Breast epithelium (tissue), 4 donors: ENCODE results near the gene HTRA3. TPM values are rescaled to one million over a fixed set of nuclear protein-coding genes. Genes with fewer than 3 reads are reported as not detected.
A peak's percentile ranks its signal among the peaks of the same experiment; 100 is the strongest.

Experiments
- DNase-seq, 2 donors: peaks; one replicate each; pipeline ENCODE4 v3.0.0-alpha.2; 2019; ENCODE audit warnings: low spot score in 2 of 2
- H3K27ac ChIP-seq, 2 donors: fragments of 200-600 bp; sonication (generic) in 1 of 2; one replicate each; pipeline ENCODE4 v1.5.1; 2016 to 2019; ENCODE audit warnings: mild to moderate bottlenecking in 1 of 2
- H3K27me3 ChIP-seq, 2 donors: fragments of 200-600 bp; sonication (generic) in 1 of 2; one replicate each; pipeline versions ENCODE4 v1.5.1 to v1.6.0; 2017 to 2019; ENCODE audit warnings: control low read depth in 1 of 2, mild to moderate bottlenecking in 1 of 2
- H3K36me3 ChIP-seq: fragments of 200-600 bp; one replicate; pipeline ENCODE4 v1.5.1; 2019
- H3K4me1 ChIP-seq, 2 donors: fragments of 200-600 bp; sonication (generic); one replicate each; pipeline ENCODE4 v1.5.1; 2016 to 2019; ENCODE audit warnings: control low read depth in 1 of 2
- H3K4me3 ChIP-seq, 3 donors: fragments of 200-600 bp; sonication (generic); 1 replicate in 2 of 3; 2 replicates in 1 of 3; pipeline ENCODE4 v1.5.1; 2016 to 2019; ENCODE audit warnings: mild to moderate bottlenecking in 3 of 3, moderate library complexity in 2 of 3
- H3K9me3 ChIP-seq, 2 donors: fragments of 200-600 bp; sonication (generic) in 1 of 2; one replicate each; pipeline ENCODE4 v1.5.1; 2016 to 2019; ENCODE audit warnings: control low read depth in 1 of 2
- CTCF ChIP-seq, 3 donors: fragments of 450-650 bp; IDR thresholded peaks; one replicate each; pipeline ENCODE4 v1.5.1; 2016 to 2017; ENCODE audit warnings: antibody characterized with exemption in 3 of 3, mild to moderate bottlenecking in 3 of 3, moderate library complexity in 3 of 3
- POLR2A ChIP-seq: fragments of 450-650 bp; IDR thresholded peaks from one replicate; pipeline ENCODE4 v1.6.1; 2016; ENCODE audit warnings: antibody characterized with exemption, mild to moderate bottlenecking, moderate library complexity
- POLR2AphosphoS5 ChIP-seq, 3 donors: sonication (generic); formaldehyde crosslinking; IDR thresholded peaks; one replicate each; pipeline ENCODE4 v1.6.1; 2017; ENCODE audit warnings: antibody characterized with exemption in 3 of 3
- intact Hi-C: fragments of 100-400 bp; cut with DNase I; formaldehyde crosslinking; loops from one replicate; pipeline ENCODE4 v1.15.1; 2023; ENCODE audit warnings: low total_unique reads
- total RNA-seq, 3 donors: library from RNA; depleted of rRNA; stranded (reverse); fragments of >200 nt; gene quantifications; one replicate each; pipeline ENCODE4 v1.1.0, GENCODE V29; 2016

Gene HTRA3
- total RNA-seq, 3 donors from 2014 or later = 8.5 to 53.9 (median 19.7) TPM

DNA sequence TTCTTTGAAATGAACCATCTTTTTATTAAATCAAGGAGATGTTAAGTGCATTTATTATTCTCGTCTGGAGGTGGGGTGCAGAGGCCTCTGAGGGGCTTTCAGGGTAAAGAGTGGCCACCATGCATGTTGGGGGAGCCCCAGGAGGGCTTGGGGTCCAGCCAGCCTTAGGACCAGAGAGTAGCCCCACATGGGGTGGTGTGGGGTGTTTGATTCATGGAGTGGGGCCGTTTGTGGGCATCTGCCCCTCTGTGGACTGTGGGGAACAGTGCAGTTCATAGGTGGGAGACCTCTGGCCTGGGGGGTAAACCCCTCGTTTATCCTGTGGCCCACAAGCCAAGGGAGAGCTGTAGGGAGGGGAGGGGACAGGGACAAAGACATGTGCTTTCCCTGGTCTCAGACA lies 26.9 kb downstream of the HTRA3 start:
- Histone ChIP-seq H3K4me3 (no peak overlapping the region), H3K9me3 (no peaks in the 10 kb centered on the region), H3K36me3 (no peaks in the 10 kb centered on the region), H3K4me1 (no peaks in the 10 kb centered on the region), H3K27me3 (no peaks in the 10 kb centered on the region), H3K27ac (no peak overlapping the region)
- TF ChIP-seq POLR2AphosphoS5 (IDR thresholded peaks at IDR 0.05) (no peak), CTCF (IDR thresholded peaks at IDR 0.05) (no peak), POLR2A (no peak)
- intact Hi-C loops = no loop called here
- DNase-seq = peak in 1 of 2 donors; percentile 15

- no peaks in the 10 kb centered on the region for H3K4me1 ChIP-seq
- no peak for TF ChIP-seq POLR2A
- intact Hi-C loops = no loop called here
- H3K27ac ChIP-seq = peak overlapping the region in 1 of 2 donors; percentile 55
- H3K4me3 ChIP-seq = no peak overlapping the region
- H3K36me3 ChIP-seq = no peaks in the 10 kb centered on the region
- peak in 1 of 2 donors; percentile 31 for DNase-seq
- no peaks in the 10 kb centered on the region for H3K27me3 ChIP-seq
- no peaks in the 10 kb centered on the region for H3K9me3 ChIP-seq
Measured at GRCh38 chr4:8297141-8297601, 27.6 kb downstream of the HTRA3 start.

GRCh38 chr4:8297691-8298485 lies 28.3 kb downstream of the HTRA3 start:
- peak in 1 of 2 donors; percentile 31 for DNase-seq
- peak overlapping the region in 1 of 2 donors; percentile 55 for H3K27ac ChIP-seq
- intact Hi-C loops = no loop called here
- H3K4me1 ChIP-seq = no peaks in the 10 kb centered on the region
- TF ChIP-seq POLR2AphosphoS5 (IDR thresholded peaks at IDR 0.05) = no peak
- TF ChIP-seq POLR2A = no peak
- no peak for TF ChIP-seq CTCF (IDR thresholded peaks at IDR 0.05)
- no peak overlapping the region for H3K4me3 ChIP-seq
- no peaks in the 10 kb centered on the region for H3K9me3 ChIP-seq
- no peaks in the 10 kb centered on the region for H3K27me3 ChIP-seq
- H3K36me3 ChIP-seq = no peaks in the 10 kb centered on the region

DNA sequence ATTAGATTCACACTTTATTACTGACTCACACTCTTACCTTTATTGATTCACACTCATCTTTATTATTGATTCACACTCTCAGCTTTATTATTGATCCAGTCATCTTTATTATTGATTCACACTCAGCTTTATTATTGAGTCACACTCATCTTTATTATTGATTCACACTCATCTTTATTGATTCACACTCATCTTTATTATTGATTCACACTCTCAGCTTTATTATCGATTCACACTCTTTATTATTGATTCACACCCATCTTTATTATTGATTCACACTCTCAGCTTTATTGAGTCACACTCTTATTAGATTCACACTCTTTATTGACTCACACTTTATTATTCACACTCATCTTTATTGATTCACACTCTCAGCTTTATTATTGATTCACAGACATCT lies 31.3 kb downstream of the HTRA3 start:
- Histone ChIP-seq H3K36me3 (no peaks in the 10 kb centered on the region), H3K4me1 (no peaks in the 10 kb centered on the region), H3K27ac (no peak overlapping the region), H3K9me3 (no peaks in the 10 kb centered on the region), H3K27me3 (no peaks in the 10 kb centered on the region), H3K4me3 (no peak overlapping the region)
- intact Hi-C loops = no loop called here
- TF ChIP-seq POLR2AphosphoS5 (IDR thresholded peaks at IDR 0.05) (no peak), CTCF (IDR thresholded peaks at IDR 0.05) (no peak), POLR2A (no peak)
- DNase-seq = no peak

GRCh38 chr4:8301851-8302730 lies 32.5 kb downstream of the HTRA3 start:
- Histone ChIP-seq H3K4me3 (no peak overlapping the region), H3K9me3 (no peaks in the 10 kb centered on the region), H3K27ac (no peak overlapping the region), H3K4me1 (peaks cover 4 to 7% of the 10 kb centered on the region in 2 donors), H3K27me3 (no peaks in the 10 kb centered on the region), H3K36me3 (no peaks in the 10 kb centered on the region)
- TF ChIP-seq POLR2AphosphoS5 (IDR thresholded peaks at IDR 0.05) (no peak), CTCF (IDR thresholded peaks at IDR 0.05) (no peak), POLR2A (no peak)
- peak in 1 of 2 donors; percentile 44 for DNase-seq
- intact Hi-C loops = no loop called here
